ENCODE results near the gene TBCCD1. TPM values are rescaled to one million over a fixed set of nuclear protein-coding genes. Genes with fewer than 3 reads are reported as not detected.

The TBCCD1 gene
- polyA plus RNA-seq, 1 donor (not counting 4 experiments of a cell fraction or from before 2014, with no cell fraction given) = 15.8 TPM

- H3K27ac ChIP-seq (ENCODE audit: control insufficient read depth, insufficient read depth, low read length) = no peak overlapping the region
- no peaks in the 10 kb centered on the region for H3K9me3 ChIP-seq (ENCODE audit: control insufficient read depth, low read depth, low read length)
- no peak overlapping the region for H3K4me2 ChIP-seq (ENCODE audit: control insufficient read depth, extremely low read depth, insufficient read depth, low read depth, low read length)
- TF ChIP-seq EZH2 (IDR thresholded peaks at IDR 0.05; ENCODE audit: low read length) = no peak
- no peak for TF ChIP-seq CTCF (optimal IDR thresholded peaks at IDR 0.05 in 1 of 3, IDR thresholded peaks at IDR 0.05 in 1 of 3, conservative IDR thresholded peaks at IDR 0.05 in 1 of 3; ENCODE audit: extremely low read depth in 1 of 3, insufficient read depth in 2 of 3, low read length in 3 of 3)
- no peaks in the 10 kb centered on the region for H3K27me3 ChIP-seq (ENCODE audit: control insufficient read depth, extremely low read depth, insufficient read depth, low read length)
- no peaks in the 10 kb centered on the region for H3K36me3 ChIP-seq (ENCODE audit: control insufficient read depth in 2 of 2, extremely low read depth in 1 of 2, insufficient read depth in 2 of 2, low read length in 2 of 2)
- dilution Hi-C loops (cut with MboI; ENCODE audit: extremely low pct_ligation_motif_present, low sequenced_read_pairs) = no loop called here
- no peak overlapping the region for H3K4me3 ChIP-seq (ENCODE audit: control insufficient read depth in 2 of 3, extremely low read depth in 1 of 3, insufficient read depth in 2 of 3, low read depth in 1 of 3, low read length in 3 of 3)
- no peak overlapping the region for H3K9ac ChIP-seq (ENCODE audit: control insufficient read depth, extremely low read depth, insufficient read depth, low read length)
- no peaks in the 10 kb centered on the region for H4K20me1 ChIP-seq (ENCODE audit: control insufficient read depth, extremely low read depth, insufficient read depth, low read length)
- no peaks in the 10 kb centered on the region for H3K9me1 ChIP-seq (ENCODE audit: control insufficient read depth, extremely low read depth, insufficient read depth, low read length)
- no peaks in the 10 kb centered on the region for H3K4me1 ChIP-seq (ENCODE audit: control insufficient read depth, extremely low read depth, insufficient read depth, low read length)
- DNase-seq (ENCODE audit: low read depth, low spot score) (no peak), FAIRE-seq (no peak)
- H3K79me2 ChIP-seq (ENCODE audit: control insufficient read depth, insufficient read depth, low read length) = no peaks in the 10 kb centered on the region
- no peak overlapping the region for H2AFZ ChIP-seq (ENCODE audit: control insufficient read depth, low read length)
Observed at GRCh38 chr3:186523022-186523421, 44.1 kb downstream of the TBCCD1 start.

GRCh38 chr3:186520957-186521842, 45.9 kb downstream of the TBCCD1 start:
- H3K27me3 ChIP-seq (ENCODE audit: control insufficient read depth, extremely low read depth, insufficient read depth, low read length) = no peaks in the 10 kb centered on the region
- no peak for FAIRE-seq
- dilution Hi-C loops (cut with MboI; ENCODE audit: extremely low pct_ligation_motif_present, low sequenced_read_pairs) = no loop called here

More at GRCh38 chr3:186520957-186521842, 45.9 kb downstream of the TBCCD1 start:
- Histone ChIP-seq H3K4me2 (ENCODE audit: control insufficient read depth, extremely low read depth, insufficient read depth, low read depth, low read length) (no peak overlapping the region), H3K9me3 (ENCODE audit: control insufficient read depth, low read depth, low read length) (no peaks in the 10 kb centered on the region), H3K9me1 (ENCODE audit: control insufficient read depth, extremely low read depth, insufficient read depth, low read length) (no peaks in the 10 kb centered on the region), H3K79me2 (ENCODE audit: control insufficient read depth, insufficient read depth, low read length) (no peaks in the 10 kb centered on the region), H3K4me3 (ENCODE audit: control insufficient read depth in 2 of 3, extremely low read depth in 1 of 3, insufficient read depth in 2 of 3, low read depth in 1 of 3, low read length in 3 of 3) (no peak overlapping the region), H3K27ac (ENCODE audit: control insufficient read depth, insufficient read depth, low read length) (no peak overlapping the region), H3K36me3 (ENCODE audit: control insufficient read depth in 2 of 2, extremely low read depth in 1 of 2, insufficient read depth in 2 of 2, low read length in 2 of 2) (no peaks in the 10 kb centered on the region), H4K20me1 (ENCODE audit: control insufficient read depth, extremely low read depth, insufficient read depth, low read length) (no peaks in the 10 kb centered on the region), H3K4me1 (ENCODE audit: control insufficient read depth, extremely low read depth, insufficient read depth, low read length) (no peaks in the 10 kb centered on the region), H2AFZ (ENCODE audit: control insufficient read depth, low read length) (no peak overlapping the region), H3K9ac (ENCODE audit: control insufficient read depth, extremely low read depth, insufficient read depth, low read length) (no peak overlapping the region)
- no peak for DNase-seq (ENCODE audit: low read depth, low spot score)
- TF ChIP-seq EZH2 (IDR thresholded peaks at IDR 0.05; ENCODE audit: low read length) (no peak), CTCF (optimal IDR thresholded peaks at IDR 0.05 in 1 of 3, IDR thresholded peaks at IDR 0.05 in 1 of 3, conservative IDR thresholded peaks at IDR 0.05 in 1 of 3; ENCODE audit: extremely low read depth in 1 of 3, insufficient read depth in 2 of 3, low read length in 3 of 3) (no peak)
